H1 (cell line): ENCODE measurements around the gene DIRAS2. TPM values are rescaled to one million over a fixed set of nuclear protein-coding genes. Genes with fewer than 3 reads are reported as not detected.

ENCODE experiments used
- CTCF ChIA-PET: fragments of 300-600 bp; sonication (Branson Sonifier 250); formaldehyde crosslinking; loops from one replicate; lab custom pipeline; 2021; ENCODE audit not compliant: partially characterized antibody; lab: Charles Lee
- POLR2A ChIA-PET: fragments of 300-600 bp; sonication (Branson Sonifier 250); formaldehyde crosslinking; loops from one replicate; lab custom pipeline; 2021; ENCODE audit warnings: inconsistent platforms; ENCODE audit not compliant: partially characterized antibody; lab: Charles Lee
- DNase-seq, 2 experiments: peaks; one replicate each; pipeline versions ENCODE4 v3.0.0 to v3.0.0-alpha.2; 2010 to 2022; ENCODE audit warnings: low spot score in 2 of 2, low read depth in 1 of 2, mixed read lengths in 1 of 2
- FAIRE-seq: peaks from 2 replicates; lab custom pipeline; 2011; peaks lifted over from hg19 to GRCh38; lab: Jason Lieb, UNC
- H2AFZ ChIP-seq: 2 replicates; pipeline ENCODE4 v1.8.1; 2012; ENCODE audit warnings: low read length, inconsistent platforms
- H2AK5ac ChIP-seq: 2 replicates; pipeline ENCODE4 v1.6.1; 2013; ENCODE audit warnings: low read depth, low read length
- H2BK120ac ChIP-seq: replicated peaks from 2 replicates; pipeline ENCODE3; 2013; ENCODE audit warnings: low read depth, low read length, inconsistent platforms
- H2BK12ac ChIP-seq: 2 replicates; pipeline ENCODE4 v1.6.1; 2013; ENCODE audit warnings: low read depth, low read length
- H2BK15ac ChIP-seq: 2 replicates; pipeline ENCODE4 v1.6.1; 2013; ENCODE audit warnings: low read length
- H2BK20ac ChIP-seq: 2 replicates; pipeline ENCODE4 v1.6.1; 2013; ENCODE audit warnings: low read length
- H2BK5ac ChIP-seq: 2 replicates; pipeline ENCODE4 v1.6.1; 2013; ENCODE audit warnings: low read depth, low read length
- H3K14ac ChIP-seq: 2 replicates; pipeline ENCODE4 v1.6.1; 2013; ENCODE audit warnings: inconsistent platforms; ENCODE audit not compliant: insufficient read length
- H3K18ac ChIP-seq: 2 replicates; pipeline ENCODE4 v1.6.1; 2013; ENCODE audit warnings: low read length; ENCODE audit errors: extremely low read depth
- H3K23ac ChIP-seq: 2 replicates; pipeline ENCODE4 v1.6.1; 2013; ENCODE audit warnings: inconsistent platforms; ENCODE audit not compliant: insufficient read length
- H3K23me2 ChIP-seq: 2 replicates; pipeline ENCODE4 v1.6.1; 2013; ENCODE audit warnings: low read depth, low read length
- H3K27ac ChIP-seq: 2 replicates; pipeline ENCODE4 v1.6.1; 2011; ENCODE audit warnings: low read depth, low read length, inconsistent platforms
- H3K27me3 ChIP-seq, 4 experiments: replicated peaks in 1 of 4; 1 replicate in 1 of 4; 2 replicates in 3 of 4; pipeline versions ENCODE4 v1.6.1 to v1.8.1; 2011 to 2013; ENCODE audit warnings: low read length in 3 of 4, mild to moderate bottlenecking in 3 of 4, inconsistent platforms in 2 of 4, mixed read lengths in 2 of 4, moderate library complexity in 1 of 4; ENCODE audit not compliant: control insufficient read depth in 3 of 4, insufficient read depth in 3 of 4; ENCODE audit errors: extremely low read depth in 1 of 4
- H3K36me3 ChIP-seq, 4 experiments: 2 replicates each; pipeline versions ENCODE4 v1.6.1 to v1.8.1; 2011 to 2013; ENCODE audit warnings: mild to moderate bottlenecking in 4 of 4, low read length in 3 of 4, moderate library complexity in 2 of 4, control low read depth in 1 of 4, inconsistent platforms in 1 of 4; ENCODE audit not compliant: insufficient read depth in 4 of 4, control insufficient read depth in 2 of 4
- H3K4ac ChIP-seq: replicated peaks from 2 replicates; pipeline ENCODE3; 2013; ENCODE audit warnings: low read length, low read depth, mixed read lengths, inconsistent platforms; ENCODE audit not compliant: insufficient read length
- H3K4me1 ChIP-seq, 4 experiments: replicated peaks in 1 of 4; 1 replicate in 1 of 4; 2 replicates in 3 of 4; pipeline versions ENCODE4 v1.6.1 to v1.8.1; 2011 to 2013; ENCODE audit warnings: low read length in 3 of 4, inconsistent platforms in 2 of 4, mixed read lengths in 1 of 4; ENCODE audit not compliant: insufficient read depth in 4 of 4, control insufficient read depth in 3 of 4
- H3K4me2 ChIP-seq, 2 experiments: 2 replicates each; pipeline versions ENCODE4 v1.6.1 to v1.8.1; 2011 to 2013; ENCODE audit warnings: low read depth in 2 of 2, low read length in 2 of 2, control low read depth in 1 of 2, inconsistent platforms in 1 of 2, mild to moderate bottlenecking in 1 of 2; ENCODE audit not compliant: insufficient read depth in 1 of 2
- H3K4me3 ChIP-seq, 4 experiments: fragments of 200-600, 300-600 bp in 1 of 4; sonication (generic), shearing (Covaris generic), sonication (Bioruptor Twin) in 1 of 4; 2 replicates each; pipeline versions ENCODE4 v1.5.1 to v1.8.1; 2011 to 2016; ENCODE audit warnings: low read length in 4 of 4, low read depth in 3 of 4, control low read depth in 2 of 4, inconsistent platforms in 2 of 4, mild to moderate bottlenecking in 2 of 4, mixed read lengths in 1 of 4, moderate library complexity in 1 of 4; ENCODE audit not compliant: insufficient read depth in 2 of 4; ENCODE audit errors: extremely low read depth in 1 of 4
- H3K56ac ChIP-seq: replicated peaks from 2 replicates; pipeline ENCODE3; 2013; ENCODE audit warnings: low read depth, mild to moderate bottlenecking, mixed read lengths, low read length, inconsistent platforms; ENCODE audit not compliant: insufficient read length
- H3K79me1 ChIP-seq: 2 replicates; pipeline ENCODE4 v1.6.1; 2013; ENCODE audit warnings: low read depth, low read length, control low read depth
- H3K79me2 ChIP-seq, 2 experiments: 2 replicates each; pipeline versions ENCODE4 v1.6.1 to v1.8.1; 2012 to 2013; ENCODE audit warnings: low read length in 2 of 2, mild to moderate bottlenecking in 2 of 2, inconsistent platforms in 1 of 2; ENCODE audit not compliant: insufficient read depth in 2 of 2, control insufficient read depth in 1 of 2
- H3K9ac ChIP-seq, 4 experiments: replicated peaks in 1 of 4; 1 replicate in 1 of 4; 2 replicates in 3 of 4; pipeline versions ENCODE4 v1.6.1 to v1.8.1; 2011 to 2013; ENCODE audit warnings: low read depth in 3 of 4, low read length in 3 of 4, control low read depth in 2 of 4, mild to moderate bottlenecking in 2 of 4, moderate library complexity in 2 of 4, inconsistent platforms in 1 of 4; ENCODE audit errors: extremely low read depth in 1 of 4
- H3K9me3 ChIP-seq, 2 experiments: 2 replicates each; pipeline versions ENCODE4 v1.6.1 to v1.8.1; 2012 to 2013; ENCODE audit warnings: mild to moderate bottlenecking in 2 of 2, moderate library complexity in 2 of 2, control low read depth in 1 of 2, inconsistent platforms in 1 of 2, low read depth in 1 of 2, low read length in 1 of 2, mixed read lengths in 1 of 2; ENCODE audit not compliant: insufficient read depth in 2 of 2
- H4K20me1 ChIP-seq, 2 experiments: replicated peaks in 1 of 2; 2 replicates each; pipeline versions ENCODE3 to v1.8.1; 2011 to 2013; ENCODE audit warnings: inconsistent platforms in 2 of 2, low read length in 2 of 2, mild to moderate bottlenecking in 1 of 2; ENCODE audit not compliant: insufficient read depth in 2 of 2, control insufficient read depth in 1 of 2
- H4K5ac ChIP-seq: 2 replicates; pipeline ENCODE4 v1.6.1; 2013; ENCODE audit warnings: low read length, low read depth, mixed read lengths, inconsistent platforms; ENCODE audit not compliant: insufficient read length
- H4K8ac ChIP-seq: 2 replicates; pipeline ENCODE4 v1.8.0; 2013; ENCODE audit warnings: mild to moderate bottlenecking, moderate library complexity, low read length, inconsistent platforms; ENCODE audit not compliant: insufficient read depth; ENCODE audit errors: extremely low read depth
- H4K91ac ChIP-seq: replicated peaks from 2 replicates; pipeline ENCODE3; 2013; ENCODE audit warnings: low read length, mixed read lengths, inconsistent platforms; ENCODE audit not compliant: insufficient read length
- ATF3 ChIP-seq: IDR thresholded peaks from 2 replicates; pipeline ENCODE4 v1.6.1; 2011; ENCODE audit warnings: low read depth, mild to moderate bottlenecking, low read length; ENCODE audit not compliant: insufficient read depth
- BACH1 ChIP-seq: IDR thresholded peaks from 2 replicates; pipeline ENCODE4 v1.6.1; 2012; ENCODE audit warnings: low read length, improper control_type of control experiment
- CEBPB ChIP-seq: IDR thresholded peaks from 2 replicates; pipeline ENCODE4 v1.6.1; 2012; ENCODE audit warnings: low read depth, low read length
- CHD1 ChIP-seq: IDR thresholded peaks from 2 replicates; pipeline ENCODE4 v1.6.1; 2012; ENCODE audit warnings: low read depth, low read length, improper control_type of control experiment
- HDAC2 ChIP-seq, 2 experiments: fragments of 300-600 bp in 1 of 2; sonication (generic) in 1 of 2; IDR thresholded peaks; 2 replicates each; pipeline ENCODE4 v1.6.1; 2011 to 2012; ENCODE audit warnings: low read depth in 2 of 2, low read length in 2 of 2, mild to moderate bottlenecking in 2 of 2, moderate library complexity in 2 of 2, borderline replicate concordance in 1 of 2, inconsistent platforms in 1 of 2
- JUND ChIP-seq: IDR thresholded peaks from 2 replicates; pipeline ENCODE4 v1.6.1; 2011; ENCODE audit warnings: mild to moderate bottlenecking, improper control_type of control experiment, low read length
- KDM5A ChIP-seq: fragments of 200-600 bp; IDR thresholded peaks from 2 replicates; pipeline ENCODE4 v1.7.1; 2012; ENCODE audit warnings: mild to moderate bottlenecking, low read length, inconsistent platforms, mixed read lengths
- PHF8 ChIP-seq: fragments of 200-600 bp; sonication (generic); conservative IDR thresholded peaks from 2 replicates; pipeline ENCODE4 v1.7.1; 2012; ENCODE audit warnings: low read depth, mild to moderate bottlenecking, inconsistent platforms, low read length, moderate library complexity
- RBBP5 ChIP-seq: IDR thresholded peaks from 2 replicates; pipeline ENCODE4 v1.7.1; 2012; ENCODE audit warnings: low read depth, mild to moderate bottlenecking, inconsistent platforms, low read length, moderate library complexity, borderline replicate concordance
- SIX5 ChIP-seq: IDR thresholded peaks from 2 replicates; pipeline ENCODE4 v1.6.1; 2011; ENCODE audit warnings: mild to moderate bottlenecking, low read depth, low read length
- TBP ChIP-seq: IDR thresholded peaks from 2 replicates; pipeline ENCODE4 v1.6.1; 2011; ENCODE audit warnings: low read depth, low read length, improper control_type of control experiment
- WGBS, 2 experiments: shearing (Covaris generic) in 1 of 2; methylation state at CpG; one replicate each; pipeline versions ENCODE4 v1.1.6 to v1.1.7; 2013 to 2015; ENCODE audit warnings: low lambda C conversion rate in 2 of 2, mixed read lengths in 2 of 2, inconsistent platforms in 1 of 2, low coverage in 1 of 2, missing lambda C conversion rate in 1 of 2; ENCODE audit not compliant: insufficient replicate concordance in 2 of 2, insufficient coverage in 1 of 2, insufficient read length in 1 of 2; ENCODE audit errors: extremely low coverage in 1 of 2, missing lambda C conversion rate in 1 of 2; 5-methylcytosine and 5-hydroxymethylcytosine counted together
- polyA plus RNA-seq, 7 experiments: library from polyadenylated mRNA; depleted of rRNA in 3 of 7; stranded (reverse) in 5 of 7; unstranded in 2 of 7; fragments of >200 nt in 5 of 7; fragments of 200-250 nt in 2 of 7; gene quantifications; 1 replicate in 5 of 7; 2 replicates in 1 of 7; 4 replicates in 1 of 7; pipeline versions ENCODE4 v1.2.1 to v1.2.3, GENCODE V29; 2011 to 2013; ENCODE audit warnings: missing spikeins in 2 of 7, mixed read lengths in 2 of 7
- total RNA-seq: library from RNA; stranded (reverse); fragmentation: NEBNext Ultra II Directional; extraction: Animal tissue kit (Norgen Biotek cat#: 25700); gene quantifications from 2 replicates; pipeline ENCODE4 v1.2.1, GENCODE V29; 2021
- TF ChIP-seq, protein P1 (sequence below): IDR thresholded peaks from 2 replicates; pipeline ENCODE4 v1.6.1; 2012; ENCODE audit warnings: low read length, inconsistent platforms

DIRAS2 gene
- total and polyA plus RNA-seq, 2 of the 8 experiments (the other 6 are each of a cell fraction or from before 2014, with no cell fraction given) = 0.06 to 0.15 TPM

DNA sequence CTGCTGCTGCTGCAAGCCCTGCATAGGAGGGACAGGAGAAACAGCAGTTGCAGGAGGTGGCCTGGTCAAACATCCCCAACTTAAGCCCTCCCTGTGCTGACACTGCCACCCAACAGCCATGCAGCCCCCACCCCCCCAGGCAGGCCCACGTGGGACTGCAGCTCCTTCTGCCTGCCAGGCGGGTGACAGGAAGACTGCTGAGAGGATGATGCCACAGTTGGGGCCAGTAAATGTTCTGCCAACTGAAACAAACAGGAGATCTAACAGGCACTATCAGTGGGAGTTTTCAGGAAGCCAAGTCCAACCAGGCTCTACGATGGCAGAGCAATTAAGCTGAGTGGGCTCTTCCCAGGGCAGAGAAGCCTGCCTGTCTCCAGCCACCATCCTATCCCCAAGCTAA, 31.1 kb downstream of the DIRAS2 start:
- no peak overlapping the region for H2BK5ac ChIP-seq
- no peaks in the 10 kb centered on the region; the same call in 1 of the 2 replicates for H3K23me2 ChIP-seq
- DNase-seq (no peak), FAIRE-seq (no peak)
- no peak overlapping the region for H4K91ac ChIP-seq
- no peaks in the 10 kb centered on the region for H3K36me3 ChIP-seq
- ChIA-PET CTCF (interaction anchor here (0.8 kb wide), 1 partner anchor 294 kb away, joined by 3 read pairs; no protein-coding TSS in a partner anchor), POLR2A (no interaction called here)
- no peaks in the 10 kb centered on the region for H3K79me2 ChIP-seq
- H3K9ac ChIP-seq = no peak overlapping the region
- no peak overlapping the region for H3K18ac ChIP-seq
- no peak overlapping the region for H2AFZ ChIP-seq
- H2BK120ac ChIP-seq = no peak overlapping the region
- no peak overlapping the region for H2BK12ac ChIP-seq
- no peak for TF ChIP-seq CEBPB
- no peak for TF ChIP-seq ATF3
- no peak for TF ChIP-seq HDAC2 (IDR thresholded peaks at IDR 0.05; ENCODE audit: borderline replicate concordance in 1 of 2, low read depth in 2 of 2, low read length in 2 of 2)
- no peak for TF ChIP-seq PHF8
- TF ChIP-seq TBP = no peak
- TF ChIP-seq BACH1 = no peak
- TF ChIP-seq KDM5A = no peak
- TF ChIP-seq, protein P1, sequence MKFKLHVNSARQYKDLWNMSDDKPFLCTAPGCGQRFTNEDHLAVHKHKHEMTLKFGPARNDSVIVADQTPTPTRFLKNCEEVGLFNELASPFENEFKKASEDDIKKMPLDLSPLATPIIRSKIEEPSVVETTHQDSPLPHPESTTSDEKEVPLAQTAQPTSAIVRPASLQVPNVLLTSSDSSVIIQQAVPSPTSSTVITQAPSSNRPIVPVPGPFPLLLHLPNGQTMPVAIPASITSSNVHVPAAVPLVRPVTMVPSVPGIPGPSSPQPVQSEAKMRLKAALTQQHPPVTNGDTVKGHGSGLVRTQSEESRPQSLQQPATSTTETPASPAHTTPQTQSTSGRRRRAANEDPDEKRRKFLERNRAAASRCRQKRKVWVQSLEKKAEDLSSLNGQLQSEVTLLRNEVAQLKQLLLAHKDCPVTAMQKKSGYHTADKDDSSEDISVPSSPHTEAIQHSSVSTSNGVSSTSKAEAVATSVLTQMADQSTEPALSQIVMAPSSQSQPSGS = no peak
- no peak for TF ChIP-seq CHD1
- TF ChIP-seq SIX5 = no peak
- TF ChIP-seq RBBP5 = no peak
- no peak for TF ChIP-seq JUND
- no peak overlapping the region for H3K56ac ChIP-seq
- no peaks in the 10 kb centered on the region for H4K20me1 ChIP-seq
- no peak overlapping the region for H3K4me3 ChIP-seq
- H4K8ac ChIP-seq = no peak overlapping the region
- H2BK15ac ChIP-seq = no peak overlapping the region
- no peaks in the 10 kb centered on the region; a peak in 1 of 7 replicates for H3K4me1 ChIP-seq
- H3K23ac ChIP-seq = no peak overlapping the region
- H3K9me3 ChIP-seq = no peaks in the 10 kb centered on the region
- 86% methylated on average over 3 of the region's 3 CpGs; no CpG with 5 or more reads in 1 of the 2 experiments for WGBS, 2 experiments
- no peaks in the 10 kb centered on the region for H3K79me1 ChIP-seq
- H3K27ac ChIP-seq = no peak overlapping the region
- H2AK5ac ChIP-seq = no peak overlapping the region
- no peak overlapping the region for H3K4ac ChIP-seq
- H3K14ac ChIP-seq = no peak overlapping the region
- H3K4me2 ChIP-seq = no peak overlapping the region
- H4K5ac ChIP-seq = no peak overlapping the region
- no peaks in the 10 kb centered on the region for H3K27me3 ChIP-seq
- no peak overlapping the region for H2BK20ac ChIP-seq
